ENCODE results near the gene DNPH1.

DNPH1 gene

GRCh38 chr6:43264599-43265145 lies 35.4 kb upstream of the DNPH1 start:
- no peak for DNase-seq (ENCODE audit: low read depth in 1 of 2, low spot score in 1 of 2)

GRCh38 chr6:43263314-43264178 lies 34.3 kb upstream of the DNPH1 start:
- DNase-seq (ENCODE audit: low read depth in 1 of 2, low spot score in 1 of 2) = peak; percentile 55 to 57

- DNase-seq (ENCODE audit: low read depth in 1 of 2, low spot score in 1 of 2) = no peak
Measured at GRCh38 chr6:43262780-43263313, 33.6 kb upstream of the DNPH1 start.

GRCh38 chr6:43262000-43262779 lies 32.9 kb upstream of the DNPH1 start:
- DNase-seq (ENCODE audit: low read depth in 1 of 2, low spot score in 1 of 2) = no peak

- DNase-seq (ENCODE audit: low read depth in 1 of 2, low spot score in 1 of 2) = no peak
Measured at GRCh38 chr6:43261198-43261597, 31.9 kb upstream of the DNPH1 start.

DNA sequence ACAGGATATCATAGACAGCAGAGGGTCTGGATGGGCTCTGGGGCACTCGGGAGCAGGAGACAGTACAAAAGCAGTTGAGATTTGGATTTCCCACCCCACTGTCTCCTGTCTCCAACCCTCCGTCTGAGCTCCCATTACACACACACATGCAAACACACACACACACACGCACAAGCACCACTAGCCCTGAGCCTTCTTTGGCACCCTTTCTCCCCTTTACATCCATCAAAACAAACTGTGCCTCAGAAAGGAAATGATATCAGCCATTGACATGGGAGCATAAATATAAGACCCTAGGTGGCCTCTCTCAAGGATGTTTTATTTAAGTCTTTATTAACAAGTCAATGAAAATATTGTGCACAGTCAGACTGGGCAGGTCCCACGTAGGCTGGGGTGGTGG lies 31.5 kb upstream of the DNPH1 start:
- DNase-seq (ENCODE audit: low read depth in 1 of 2, low spot score in 1 of 2) = no peak

- DNase-seq (ENCODE audit: low read depth in 1 of 2, low spot score in 1 of 2) = no peak
Measured at GRCh38 chr6:43258807-43259686, 29.8 kb upstream of the DNPH1 start.

DNA sequence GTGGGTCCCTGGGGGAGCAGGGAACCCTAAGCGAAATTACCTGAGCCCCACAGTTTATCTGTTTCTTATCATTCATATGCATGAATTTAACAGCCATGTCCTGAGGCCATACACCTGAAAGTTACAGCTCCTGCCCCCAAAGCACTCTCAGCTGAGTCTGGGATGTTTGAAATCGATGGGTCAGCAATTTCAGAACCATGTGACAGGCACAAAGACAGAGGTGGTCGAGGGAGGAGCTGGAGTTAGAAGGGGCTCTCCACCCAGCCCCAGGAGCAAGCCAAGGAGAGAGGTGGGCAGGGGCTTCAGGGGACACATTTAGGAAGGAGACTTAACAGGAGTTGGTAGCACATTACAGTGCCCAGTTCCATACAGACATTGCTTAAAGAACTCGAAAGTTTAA lies 28.9 kb upstream of the DNPH1 start:
- no peak for DNase-seq (ENCODE audit: low read depth in 1 of 2, low spot score in 1 of 2)

GRCh38 chr6:43257367-43258145 lies 28.3 kb upstream of the DNPH1 start:
- no peak for DNase-seq (ENCODE audit: low read depth in 1 of 2, low spot score in 1 of 2)

DNA sequence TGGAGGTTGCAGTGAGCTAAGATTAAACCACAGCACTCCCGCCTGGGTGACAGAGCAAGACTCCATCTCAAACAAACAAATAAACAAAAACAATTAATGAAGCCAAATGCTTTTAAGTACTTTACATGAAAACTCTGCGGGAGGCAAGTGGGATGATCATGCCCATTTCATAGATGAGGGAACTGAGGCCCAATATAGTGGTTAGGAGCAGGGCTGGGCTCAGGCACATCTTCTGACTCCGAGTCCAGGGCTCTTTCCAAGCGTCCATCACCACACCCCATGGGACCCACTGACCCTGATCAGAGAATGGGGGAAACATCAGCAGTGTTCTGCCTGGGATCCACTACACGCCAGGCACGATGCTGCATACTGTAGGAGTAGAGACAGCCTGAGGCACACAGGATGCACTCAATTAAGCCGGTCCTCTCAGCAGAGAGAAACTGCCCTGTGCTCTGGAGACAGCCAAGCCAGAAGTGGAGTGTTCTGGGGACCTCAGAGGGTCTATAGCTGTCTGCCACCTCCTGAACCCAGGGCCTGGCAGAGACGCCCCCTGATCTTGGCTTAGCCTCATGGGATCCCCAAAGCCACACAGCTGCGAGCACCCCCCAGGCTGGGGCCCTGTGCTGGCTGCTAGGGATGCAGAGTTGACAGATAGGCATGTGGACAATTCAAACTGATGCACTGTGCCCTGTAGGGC lies 27.5 kb upstream of the DNPH1 start:
- no peak for DNase-seq (ENCODE audit: low read depth in 1 of 2, low spot score in 1 of 2)

DNA sequence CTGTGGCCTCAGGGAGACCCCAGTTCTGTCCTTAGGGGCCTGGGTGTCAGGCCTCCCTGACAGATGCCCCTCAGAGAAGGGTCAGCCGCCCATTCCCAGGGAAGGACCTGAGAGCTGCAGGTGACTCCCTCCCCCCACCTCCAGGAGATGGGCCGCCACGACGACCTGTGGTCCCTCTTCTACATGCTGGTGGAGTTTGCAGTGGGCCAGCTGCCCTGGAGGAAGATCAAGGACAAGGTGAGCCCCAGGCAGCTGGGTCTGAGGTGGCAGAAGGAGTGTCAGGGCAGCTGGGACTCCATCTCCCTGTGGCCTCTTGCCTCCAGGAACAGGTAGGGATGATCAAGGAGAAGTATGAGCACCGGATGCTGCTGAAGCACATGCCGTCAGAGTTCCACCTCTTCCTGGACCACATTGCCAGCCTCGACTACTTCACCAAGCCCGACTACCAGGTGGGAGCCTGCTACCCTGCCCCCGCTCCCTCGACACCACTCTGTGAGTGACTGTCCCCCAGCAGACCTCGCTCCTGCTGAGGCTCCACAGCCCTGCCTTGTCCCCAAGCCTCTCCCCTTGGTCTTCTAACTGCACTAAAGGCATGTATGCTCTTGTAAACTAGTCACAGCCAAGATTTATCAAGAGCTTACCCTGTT lies 26.2 kb upstream of the DNPH1 start:
- DNase-seq (ENCODE audit: low read depth in 1 of 2, low spot score in 1 of 2) = no peak

DNA sequence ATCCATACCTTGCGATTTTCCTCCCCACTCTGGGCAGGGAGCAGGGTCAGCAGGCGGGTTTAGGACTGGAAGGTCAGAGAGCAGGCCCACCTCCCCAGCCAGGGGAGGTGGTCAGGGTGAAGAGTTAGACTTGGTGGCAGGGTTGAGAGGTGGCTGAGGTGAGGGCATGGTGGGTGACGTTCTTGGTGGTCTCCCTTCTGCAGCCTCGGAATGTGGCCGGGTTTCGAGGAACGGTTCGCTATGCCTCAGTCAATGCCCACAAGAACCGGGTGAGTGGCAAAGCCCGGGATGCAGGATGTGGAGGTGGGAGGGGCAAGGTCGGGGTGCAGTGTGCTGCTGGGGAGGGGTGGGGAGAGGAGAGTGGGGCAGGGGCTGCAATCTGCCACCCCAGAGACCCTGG lies 25.6 kb upstream of the DNPH1 start:
- no peak for DNase-seq (ENCODE audit: low read depth in 1 of 2, low spot score in 1 of 2)

- no peak for DNase-seq (ENCODE audit: low read depth in 1 of 2, low spot score in 1 of 2)
Measured at GRCh38 chr6:43254138-43254817, 25.0 kb upstream of the DNPH1 start.

DNA sequence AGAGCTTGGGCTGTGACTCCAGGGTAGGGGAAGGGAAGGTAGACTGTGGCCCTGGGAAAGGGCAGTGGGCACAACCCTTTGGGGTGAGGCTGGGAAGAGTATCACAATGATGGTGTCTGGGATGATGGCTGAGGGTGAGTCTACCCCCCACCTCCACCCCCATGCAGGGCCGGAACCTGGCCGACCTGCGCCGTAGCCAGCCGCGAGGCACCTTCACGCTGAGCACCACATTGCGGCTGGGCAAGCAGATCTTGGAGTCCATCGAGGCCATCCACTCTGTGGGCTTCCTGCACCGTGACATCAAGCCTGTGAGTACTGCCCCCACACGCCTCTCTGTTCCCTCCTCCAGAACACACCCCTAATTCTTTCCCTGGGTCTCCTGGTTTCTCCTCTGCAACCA lies 24.1 kb upstream of the DNPH1 start:
- DNase-seq (ENCODE audit: low read depth in 1 of 2, low spot score in 1 of 2) = no peak

- DNase-seq (ENCODE audit: low read depth in 1 of 2, low spot score in 1 of 2) = no peak
Measured at GRCh38 chr6:43250992-43251373, 21.7 kb upstream of the DNPH1 start.

DNA sequence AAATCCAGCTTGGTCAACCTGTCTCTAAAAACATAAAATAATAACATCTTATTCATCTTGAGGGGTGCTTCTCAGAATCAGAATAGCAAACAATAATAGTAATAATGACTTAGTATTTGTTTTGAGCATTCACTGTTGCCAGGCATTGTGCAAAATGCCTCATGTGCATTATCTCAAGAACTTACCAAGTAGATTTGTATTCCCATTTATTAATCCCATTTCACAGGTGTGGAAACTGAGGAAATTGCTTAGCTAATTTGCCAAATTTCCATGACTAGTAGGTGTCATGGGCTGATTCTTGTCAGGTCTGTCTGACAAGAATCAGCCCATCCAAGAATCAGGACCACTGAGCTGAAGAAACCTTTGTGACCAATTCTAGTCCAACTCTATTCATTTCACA lies 19.5 kb upstream of the DNPH1 start:
- DNase-seq (ENCODE audit: low read depth in 1 of 2, low spot score in 1 of 2) = no peak

- DNase-seq (ENCODE audit: low read depth in 1 of 2, low spot score in 1 of 2) = no peak
Measured at GRCh38 chr6:43248101-43248500, 18.8 kb upstream of the DNPH1 start.
